Activated naive CD4-positive, alpha-beta T cell treated with anti-CD3 and anti-CD28 coated beads, Interleukin-2, amount 50 U/mL, for 72 hours (primary cell): ENCODE data around the gene EVL. TPM values are rescaled to one million over a fixed set of nuclear protein-coding genes. Genes with fewer than 3 reads are reported as not detected.

ENCODE experiments used
- ATAC-seq, 2 donors: fragments of 150-1000 bp; cut with Tn5 transposase; 2 replicates each; pipeline ENCODE4 v1.10.0; 2021; ENCODE audit warnings: mild to moderate bottlenecking in 2 of 2, moderate library complexity in 2 of 2
- DNase-seq, 2 donors: peaks; one replicate each; pipeline ENCODE4 v3.0.0; 2021 to 2022; ENCODE audit warnings: low spot score in 2 of 2
- H3K27ac Mint-ChIP-seq, 2 donors: one replicate each; pipeline ENCODE4 v1.8.0; 2022; ENCODE audit warnings: mild to moderate bottlenecking in 2 of 2, mixed read lengths in 2 of 2
- H3K36me3 Mint-ChIP-seq, 2 donors: one replicate each; pipeline ENCODE4 v1.8.0; 2022; ENCODE audit warnings: mixed read lengths in 2 of 2
- H3K9me3 Mint-ChIP-seq, 2 donors: one replicate each; pipeline ENCODE4 v1.8.0; 2022; ENCODE audit warnings: mixed read lengths in 2 of 2
- total RNA-seq, 2 donors: library from RNA; stranded (reverse); gene quantifications; one replicate each; pipeline ENCODE4 v1.2.3, GENCODE V29; 2022

EVL gene
- total RNA-seq, 2 donors from 2014 or later, result 342 to 426 TPM

- Mint-ChIP-seq H3K9me3 (no peaks in the 10 kb centered on the region), H3K27ac (peak overlapping the region; percentile 66 to 84), H3K36me3 (peaks cover 5 to 11% of the 10 kb centered on the region in 2 donors)
- DNase-seq, result no peak
- peak in 1 of 2 donors; percentile 30 for ATAC-seq
Measured at GRCh38 chr14:100138082-100138787, 73.0 kb downstream of the EVL start.

DNA sequence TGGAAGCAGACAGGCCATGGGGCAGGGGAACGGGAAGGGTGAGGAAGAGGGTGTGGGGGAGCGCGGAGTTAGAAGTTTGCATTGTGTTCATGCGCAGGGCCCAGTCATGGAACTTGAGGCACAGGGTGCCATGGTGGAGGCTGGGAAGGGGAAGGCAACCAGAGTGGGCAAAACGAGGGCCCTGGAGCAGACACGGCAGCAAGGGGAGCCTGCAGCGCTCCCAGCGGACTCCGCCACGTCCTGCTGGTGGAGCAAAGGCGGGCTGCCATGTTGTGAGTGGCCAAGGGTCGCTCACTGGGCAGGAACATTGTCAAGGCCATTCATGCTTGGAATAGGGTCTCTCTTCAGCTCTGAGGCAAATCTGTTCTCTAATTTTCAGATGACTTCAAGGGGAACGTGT lies 73.7 kb downstream of the EVL start:
- peak overlapping the region; percentile 66 to 84 for H3K27ac Mint-ChIP-seq
- H3K36me3 Mint-ChIP-seq, result peaks cover 3 to 9% of the 10 kb centered on the region in 2 donors
- no peaks in the 10 kb centered on the region for H3K9me3 Mint-ChIP-seq
- DNase-seq, result no peak
- ATAC-seq, result no peak

DNA sequence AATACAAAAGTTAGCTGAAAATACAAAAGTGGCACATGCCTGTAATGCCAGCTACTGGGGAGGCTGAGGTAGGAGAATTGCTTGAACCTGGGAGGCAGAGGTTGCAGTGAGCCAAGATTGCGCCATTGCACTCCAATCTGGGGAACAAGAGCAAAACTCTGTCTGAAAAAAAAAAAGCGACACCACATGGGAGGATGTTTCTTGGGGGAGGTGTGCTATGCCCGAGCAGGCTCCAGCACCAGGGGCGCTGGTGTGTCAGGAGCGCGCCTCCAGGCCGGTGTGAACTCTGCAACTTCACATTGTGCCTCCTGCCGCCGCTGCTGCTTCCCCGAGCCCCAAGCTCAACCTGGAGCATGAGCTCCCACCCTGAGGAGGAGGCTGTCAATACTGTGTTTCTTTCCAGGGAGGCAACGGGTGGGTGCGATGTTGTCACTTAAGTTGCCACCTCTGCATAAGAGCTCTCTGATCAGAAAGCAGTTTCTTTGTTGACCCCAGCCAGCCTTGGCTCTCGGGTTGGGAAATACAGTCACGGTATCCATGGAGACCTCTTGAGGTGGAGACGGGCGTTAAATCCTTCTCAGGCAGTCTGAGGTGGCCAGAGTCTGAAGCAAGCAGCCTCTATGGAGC lies 75.3 kb downstream of the EVL start:
- DNase-seq (no peak), ATAC-seq (no peak)
- H3K9me3 Mint-ChIP-seq, result no peaks in the 10 kb centered on the region
- peaks cover 0 to 6% of the 10 kb centered on the region in 2 donors for H3K36me3 Mint-ChIP-seq
- H3K27ac Mint-ChIP-seq, result peak overlapping the region; percentile 84 to 89

DNA sequence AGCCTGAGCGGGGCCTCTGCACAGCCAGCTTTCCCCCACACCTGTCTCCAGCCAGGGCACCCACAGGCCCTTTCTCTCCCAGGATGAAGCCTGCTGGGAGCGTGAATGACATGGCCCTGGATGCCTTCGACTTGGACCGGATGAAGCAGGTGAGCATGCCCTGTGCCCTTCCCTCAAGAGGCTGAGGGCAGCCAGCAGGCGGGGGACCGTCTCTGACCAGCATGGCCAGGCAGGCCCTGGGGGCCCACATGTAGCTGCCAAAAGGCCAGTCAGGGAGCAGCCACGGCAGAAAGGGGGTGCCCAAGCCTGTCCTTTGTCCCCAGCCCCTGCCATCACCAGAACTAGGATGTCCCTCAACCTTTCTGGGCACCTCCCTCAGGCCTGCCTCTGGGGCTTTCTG lies 75.9 kb downstream of the EVL start:
- peaks cover 0 to 6% of the 10 kb centered on the region in 2 donors for H3K36me3 Mint-ChIP-seq
- ATAC-seq (no peak), DNase-seq (no peak)
- H3K27ac Mint-ChIP-seq, result peak overlapping the region; percentile 84 to 88
- H3K9me3 Mint-ChIP-seq, result no peaks in the 10 kb centered on the region

DNA sequence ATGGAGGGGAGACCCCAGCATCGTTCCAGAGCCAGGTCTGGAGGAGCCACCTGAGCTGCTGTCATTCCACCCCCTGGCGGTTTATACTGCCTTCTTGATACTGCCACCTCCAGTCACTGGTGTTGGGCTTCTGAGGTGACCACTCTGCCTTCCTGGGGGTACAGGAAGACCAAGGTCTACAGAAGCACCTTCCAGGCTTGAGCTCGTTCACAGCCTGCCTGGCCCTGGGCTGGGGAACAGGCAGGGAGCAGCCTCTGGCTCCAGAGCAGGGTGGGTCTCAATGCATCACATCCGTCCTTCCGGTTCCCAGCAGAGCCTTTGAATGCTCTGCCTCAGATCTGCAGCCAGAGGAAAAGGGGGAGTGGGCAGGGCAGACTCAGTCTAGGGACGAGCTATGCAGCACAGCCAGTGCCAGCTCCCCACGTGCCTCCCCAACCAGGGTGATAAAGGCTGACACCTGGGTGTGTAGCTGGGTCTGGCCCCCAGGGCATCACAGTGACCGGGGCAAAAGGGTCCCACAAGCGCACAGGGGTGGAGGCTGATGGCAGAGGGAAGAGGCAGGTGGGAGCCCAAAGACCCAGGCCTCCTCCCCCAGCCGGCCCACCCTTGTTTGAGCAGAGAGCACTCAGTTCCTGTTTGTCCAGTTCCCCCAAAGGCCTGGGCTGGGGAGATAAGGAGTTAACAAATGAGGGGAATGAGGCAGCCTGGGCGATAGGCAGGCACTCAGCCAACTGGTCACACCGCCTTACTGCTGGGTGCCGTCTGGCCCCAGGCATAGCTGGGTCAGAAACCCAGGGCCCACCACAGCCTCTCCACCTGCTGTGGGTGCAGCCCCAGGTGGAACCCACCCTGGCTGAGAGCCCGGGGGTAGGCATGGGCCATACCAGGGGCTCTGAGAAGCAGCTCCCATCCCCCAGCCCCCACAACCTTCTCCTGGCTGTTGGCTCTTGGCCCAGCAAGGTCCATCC lies 77.1 kb downstream of the EVL start:
- Mint-ChIP-seq H3K9me3 (no peaks in the 10 kb centered on the region), H3K36me3 (peaks cover 0 to 6% of the 10 kb centered on the region in 2 donors), H3K27ac (peak overlapping the region; percentile 60 to 83)
- ATAC-seq (no peak), DNase-seq (no peak)

DNA sequence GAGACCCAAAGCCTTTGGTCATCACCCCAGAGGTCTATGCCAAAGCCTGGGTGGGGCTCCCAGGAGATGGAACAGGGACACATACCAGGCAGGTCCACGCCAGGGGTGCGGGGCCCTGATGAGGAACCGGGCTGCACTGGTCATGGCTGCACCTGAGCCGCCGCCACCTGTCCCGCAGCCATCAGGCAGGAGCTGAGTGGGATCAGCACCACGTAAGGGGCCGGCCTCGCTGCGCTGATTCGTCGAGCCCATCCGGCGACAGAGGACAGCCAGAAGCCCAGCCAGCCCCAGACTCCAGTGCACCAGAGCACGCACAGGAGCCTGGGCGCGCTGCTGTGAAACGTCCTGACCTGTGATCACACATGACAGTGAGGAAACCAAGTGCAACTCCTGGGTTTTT lies 78.3 kb downstream of the EVL start:
- ATAC-seq (no peak), DNase-seq (no peak)
- Mint-ChIP-seq H3K9me3 (no peaks in the 10 kb centered on the region), H3K36me3 (peaks cover 0 to under 1% of the 10 kb centered on the region in 2 donors), H3K27ac (peak overlapping the region in 1 of 2 donors; percentile 83)

DNA sequence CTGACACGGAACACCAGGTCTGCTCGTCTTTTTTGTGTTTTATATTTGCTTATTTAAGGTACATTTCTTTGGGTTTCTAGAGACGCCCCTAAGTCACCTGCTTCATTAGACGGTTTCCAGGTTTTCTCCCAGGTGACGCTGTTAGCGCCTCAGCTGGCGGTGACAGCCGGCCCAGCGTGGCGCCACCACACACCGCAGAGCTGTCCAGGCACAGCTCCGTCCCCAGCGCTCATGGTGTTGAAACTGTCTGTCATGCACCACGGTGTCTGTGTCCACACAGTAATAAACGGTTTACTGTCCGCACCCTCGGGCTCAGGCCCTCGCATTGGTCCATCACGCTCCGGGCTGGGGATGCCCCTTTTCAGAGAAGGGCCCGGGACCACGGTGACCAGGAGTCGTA lies 78.7 kb downstream of the EVL start:
- Mint-ChIP-seq H3K36me3 (no peaks in the 10 kb centered on the region), H3K9me3 (no peaks in the 10 kb centered on the region), H3K27ac (peak overlapping the region; percentile 55 to 83)
- ATAC-seq (no peak), DNase-seq (no peak)

DNA sequence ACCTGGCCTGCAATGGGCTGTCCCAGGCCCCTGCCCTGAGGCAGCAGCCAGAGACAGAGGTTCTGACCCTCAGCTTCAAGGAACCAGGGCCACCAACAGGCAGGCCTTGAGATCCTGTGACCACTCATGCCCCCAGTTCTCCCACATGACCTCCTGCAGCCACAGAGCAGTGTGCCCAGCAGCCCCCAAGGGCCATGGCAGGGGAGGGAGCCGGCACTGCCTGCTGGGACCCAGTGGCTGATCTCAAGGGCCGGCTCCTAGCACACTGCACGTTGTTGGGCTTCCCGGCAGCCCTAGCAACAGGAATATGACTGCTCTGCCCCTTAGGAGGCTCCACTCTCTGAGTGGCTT lies 79.4 kb downstream of the EVL start:
- Mint-ChIP-seq H3K36me3 (no peaks in the 10 kb centered on the region), H3K9me3 (no peaks in the 10 kb centered on the region), H3K27ac (peak overlapping the region in 1 of 2 donors; percentile 83)
- DNase-seq, result no peak
- no peak for ATAC-seq

GRCh38 chr14:100144996-100145646 lies 79.9 kb downstream of the EVL start:
- no peaks in the 10 kb centered on the region for H3K36me3 Mint-ChIP-seq
- ATAC-seq, result peak in 1 of 2 donors; percentile 2
- H3K9me3 Mint-ChIP-seq, result no peaks in the 10 kb centered on the region
- peak overlapping the region in 1 of 2 donors; percentile 83 for H3K27ac Mint-ChIP-seq
- no peak for DNase-seq

DNA sequence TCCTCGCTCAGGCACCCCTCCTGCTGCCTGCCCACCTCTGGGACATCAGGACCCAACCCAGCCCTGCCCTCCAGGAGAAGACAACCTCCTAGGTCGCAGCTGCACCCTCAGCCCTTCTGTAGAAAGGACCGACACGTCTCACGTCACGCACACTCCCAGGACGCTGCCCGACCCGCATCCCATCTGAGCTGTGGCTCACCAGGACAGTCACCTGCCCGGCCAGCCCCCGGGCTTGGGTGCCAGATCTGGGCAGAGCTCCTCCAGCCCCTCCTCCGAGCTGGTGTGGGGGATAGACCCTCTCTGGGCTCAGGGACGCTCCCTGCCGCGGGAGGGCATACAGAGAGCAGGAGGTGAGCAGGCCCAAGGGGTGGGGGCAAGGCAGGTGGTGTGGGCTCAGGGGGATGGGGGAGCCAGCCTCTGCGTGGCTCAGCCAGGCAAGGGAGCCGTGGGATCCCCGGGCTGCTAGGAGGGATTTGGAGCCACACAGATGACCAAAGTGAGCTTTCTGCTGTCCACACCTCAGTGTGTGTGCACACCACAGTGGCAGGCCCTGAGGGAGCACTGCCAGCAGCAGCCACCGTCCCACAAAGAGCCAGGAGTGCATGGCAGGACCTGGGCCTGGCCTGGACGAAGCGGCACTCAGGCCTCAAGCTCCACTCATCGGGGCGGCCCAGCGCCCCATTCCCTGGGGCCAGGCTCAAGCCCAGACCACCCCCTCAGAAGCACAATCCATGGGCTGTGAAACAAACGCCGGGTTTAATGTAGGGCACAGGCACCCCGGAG lies 80.7 kb downstream of the EVL start:
- H3K36me3 Mint-ChIP-seq, result no peaks in the 10 kb centered on the region
- DNase-seq, result no peak
- ATAC-seq, result peak in 1 of 2 donors; percentile 3
- H3K9me3 Mint-ChIP-seq, result no peaks in the 10 kb centered on the region
- peak overlapping the region; percentile 50 to 83 for H3K27ac Mint-ChIP-seq

GRCh38 chr14:100146531-100147091 lies 81.4 kb downstream of the EVL start:
- ATAC-seq, result peak; percentile 8 to 15
- no peaks in the 10 kb centered on the region for H3K9me3 Mint-ChIP-seq
- H3K36me3 Mint-ChIP-seq, result no peaks in the 10 kb centered on the region
- DNase-seq, result no peak
- peak overlapping the region; percentile 22 to 83 for H3K27ac Mint-ChIP-seq

GRCh38 chr14:100147181-100147631 lies 82.0 kb downstream of the EVL start:
- DNase-seq (peak in 1 of 2 donors; percentile 44), ATAC-seq (peak; percentile 38)
- no peaks in the 10 kb centered on the region for H3K9me3 Mint-ChIP-seq
- H3K27ac Mint-ChIP-seq, result peak overlapping the region; percentile 83 to 94
- no peaks in the 10 kb centered on the region for H3K36me3 Mint-ChIP-seq

- H3K27ac Mint-ChIP-seq, result peak overlapping the region; percentile 38 to 83
Measured at GRCh38 chr14:100147691-100148464, 82.7 kb downstream of the EVL start.

GRCh38 chr14:100148837-100149731 lies 83.9 kb downstream of the EVL start:
- DNase-seq, result no peak
- no peaks in the 10 kb centered on the region for H3K9me3 Mint-ChIP-seq
- no peak for ATAC-seq
- H3K36me3 Mint-ChIP-seq, result no peaks in the 10 kb centered on the region
- peak overlapping the region; percentile 68 to 83 for H3K27ac Mint-ChIP-seq

More at GRCh38 chr14:100147691-100148464, 82.7 kb downstream of the EVL start:
- no peak for ATAC-seq
- Mint-ChIP-seq H3K9me3 (no peaks in the 10 kb centered on the region), H3K36me3 (no peaks in the 10 kb centered on the region)
- DNase-seq, result no peak
